HG03025 (cell line): ENCODE measurements around the gene TRIM72.
"Not testable (repeated sequence)": the region's sequence is repeated elsewhere in the genome, so short reads cannot be mapped to it uniquely, and the experiment has no call there.

Experiments used
- ATAC-seq: cut with Tn5 transposase; IDR thresholded peaks from one replicate; pipeline ENCODE4 v1.9.1; 2021; ENCODE audit warnings: mild to moderate bottlenecking, moderate library complexity; ENCODE audit not compliant: unreplicated experiment, low FRiP score

The TRIM72 gene

DNA sequence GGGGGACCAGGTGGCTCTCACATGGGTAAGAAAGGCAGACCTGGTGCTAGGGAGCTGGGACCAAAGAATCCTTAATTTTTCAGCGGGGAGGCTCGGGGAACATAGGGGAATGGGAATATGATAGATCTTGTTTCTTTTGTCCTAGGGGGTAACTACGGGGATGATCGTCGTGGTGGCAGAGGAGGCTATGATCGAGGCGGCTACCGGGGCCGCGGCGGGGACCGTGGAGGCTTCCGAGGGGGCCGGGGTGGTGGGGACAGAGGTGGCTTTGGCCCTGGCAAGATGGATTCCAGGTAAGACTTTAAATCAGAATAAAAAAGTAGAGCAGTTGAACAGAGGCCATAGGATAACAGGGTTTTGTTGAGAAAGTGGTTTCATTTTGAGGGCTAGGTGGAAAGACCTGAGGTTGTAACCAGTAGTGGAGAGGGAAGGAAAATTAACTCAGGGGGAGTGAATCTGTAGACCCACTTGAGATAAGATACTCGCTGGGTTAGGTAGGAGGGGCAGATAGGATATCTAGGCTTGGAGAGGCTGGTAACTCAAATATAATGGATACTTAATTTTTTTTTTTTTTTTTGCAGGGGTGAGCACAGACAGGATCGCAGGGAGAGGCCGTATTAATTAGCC is 23.0 kb upstream of the TRIM72 start:
- no peak for ATAC-seq

DNA sequence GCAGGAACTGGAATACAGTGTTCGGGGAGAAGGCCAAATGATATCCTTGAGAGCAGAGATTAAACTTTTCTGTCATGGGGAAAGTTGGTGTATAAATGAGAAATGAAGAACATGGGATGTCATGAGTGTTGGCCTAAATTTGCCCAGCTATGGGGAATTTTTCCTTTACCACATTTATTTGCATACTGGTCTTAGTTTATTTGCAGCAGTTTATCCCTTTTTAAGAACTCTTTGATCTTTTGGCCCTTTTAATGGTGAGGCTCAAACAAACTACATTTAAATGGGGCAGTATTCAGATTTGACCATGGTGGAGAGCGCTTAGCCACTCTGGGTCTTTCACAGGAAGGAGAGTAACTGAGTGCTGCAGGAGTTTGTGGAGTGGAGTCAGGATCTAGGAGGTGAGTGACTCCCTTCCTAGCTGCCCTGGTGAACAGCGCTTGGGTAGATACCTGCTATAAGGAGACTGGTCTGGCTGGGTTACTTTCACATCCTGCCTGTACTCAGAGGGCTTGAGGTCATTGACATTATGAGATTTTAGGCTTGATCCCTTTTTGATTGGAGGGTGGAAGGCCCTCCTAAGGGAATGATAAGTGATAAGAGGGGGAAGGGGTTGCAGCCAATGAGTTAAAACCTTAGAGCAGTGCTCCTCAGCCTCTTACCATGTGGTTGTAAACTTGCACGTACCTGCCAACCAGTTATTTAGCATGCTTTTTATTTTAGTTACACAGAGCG is 22.1 kb upstream of the TRIM72 start:
- ATAC-seq, result no peak

DNA sequence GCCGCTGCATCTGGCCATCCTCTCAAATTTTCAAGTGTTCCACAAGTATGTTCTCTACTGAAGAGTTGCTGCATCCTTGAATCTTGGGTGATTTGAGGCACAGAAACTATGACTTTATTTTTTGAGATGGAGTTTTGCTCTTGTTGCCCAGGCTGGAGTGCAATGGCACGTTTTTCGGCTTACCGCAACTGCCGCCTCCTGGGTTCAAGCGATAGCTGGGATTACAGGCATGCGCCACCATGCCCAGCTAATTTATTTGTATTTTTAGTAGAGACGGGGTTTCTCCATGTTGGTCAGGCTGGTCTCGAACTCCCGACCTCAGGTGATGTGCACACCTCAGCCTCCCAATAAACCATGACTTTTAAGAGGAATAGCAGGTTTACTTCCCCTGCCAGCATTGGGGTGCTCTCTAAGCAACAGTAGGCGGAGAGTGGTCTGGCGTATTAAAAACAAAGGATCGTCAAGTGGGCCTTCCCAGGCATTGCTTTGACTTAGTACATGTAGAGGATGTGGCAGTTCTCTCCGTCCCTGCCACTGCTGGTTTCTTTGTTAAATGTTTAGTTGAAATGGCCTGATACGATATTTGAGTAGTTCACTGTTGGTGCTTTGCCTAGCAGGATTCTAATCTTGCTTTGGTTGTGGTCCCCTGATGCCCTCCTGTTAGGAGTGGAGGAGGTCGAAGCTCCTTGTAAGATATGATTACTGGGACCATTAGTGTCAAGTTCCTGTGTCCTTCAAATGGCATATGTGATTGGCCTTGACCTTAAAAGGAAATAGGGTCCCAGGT is 20.9 kb upstream of the TRIM72 start:
- ATAC-seq, result no peak

- ATAC-seq, result no peak
Measured at GRCh38 chr16:31193874-31194273, 20.0 kb upstream of the TRIM72 start.

DNA sequence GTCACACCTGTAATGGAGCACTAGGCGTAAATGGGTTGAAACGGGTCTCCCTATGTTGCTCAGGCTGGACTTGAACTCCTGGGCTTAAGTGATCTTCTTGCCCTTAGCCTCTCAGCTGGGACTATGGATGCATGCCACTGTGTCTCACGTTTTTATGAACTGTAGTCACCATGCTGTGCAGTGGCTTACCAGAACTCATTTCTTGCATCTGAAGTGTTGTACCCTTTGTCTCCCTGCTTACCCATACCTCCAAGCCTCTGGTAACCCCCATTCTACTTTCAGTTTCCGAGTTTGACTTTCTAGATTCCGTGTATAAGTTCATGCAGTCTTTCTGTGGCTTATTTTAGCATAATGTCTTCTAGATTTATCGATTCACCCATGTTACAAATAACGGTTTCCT is 19.0 kb upstream of the TRIM72 start:
- ATAC-seq, result no peak

DNA sequence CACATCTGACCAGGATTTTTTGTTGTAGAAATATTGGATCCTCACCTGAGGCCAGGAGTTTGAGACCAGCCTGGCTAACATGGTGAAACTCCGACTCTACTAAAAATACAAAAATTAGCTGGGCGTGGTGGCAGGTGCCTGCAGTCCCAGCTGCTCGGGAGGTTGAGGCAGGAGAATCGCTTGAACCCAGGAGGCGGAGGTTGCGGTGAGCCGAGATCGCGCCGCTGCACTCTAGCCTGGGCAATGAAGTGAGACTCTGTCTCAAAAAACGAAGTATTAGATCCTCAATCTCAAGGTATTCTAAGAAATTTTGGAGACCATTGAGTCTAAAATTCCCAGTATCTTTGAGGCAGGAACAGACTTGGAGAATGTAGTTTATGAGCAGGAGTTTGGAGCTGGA is 18.1 kb upstream of the TRIM72 start:
- ATAC-seq, result not testable (repeated sequence)

DNA sequence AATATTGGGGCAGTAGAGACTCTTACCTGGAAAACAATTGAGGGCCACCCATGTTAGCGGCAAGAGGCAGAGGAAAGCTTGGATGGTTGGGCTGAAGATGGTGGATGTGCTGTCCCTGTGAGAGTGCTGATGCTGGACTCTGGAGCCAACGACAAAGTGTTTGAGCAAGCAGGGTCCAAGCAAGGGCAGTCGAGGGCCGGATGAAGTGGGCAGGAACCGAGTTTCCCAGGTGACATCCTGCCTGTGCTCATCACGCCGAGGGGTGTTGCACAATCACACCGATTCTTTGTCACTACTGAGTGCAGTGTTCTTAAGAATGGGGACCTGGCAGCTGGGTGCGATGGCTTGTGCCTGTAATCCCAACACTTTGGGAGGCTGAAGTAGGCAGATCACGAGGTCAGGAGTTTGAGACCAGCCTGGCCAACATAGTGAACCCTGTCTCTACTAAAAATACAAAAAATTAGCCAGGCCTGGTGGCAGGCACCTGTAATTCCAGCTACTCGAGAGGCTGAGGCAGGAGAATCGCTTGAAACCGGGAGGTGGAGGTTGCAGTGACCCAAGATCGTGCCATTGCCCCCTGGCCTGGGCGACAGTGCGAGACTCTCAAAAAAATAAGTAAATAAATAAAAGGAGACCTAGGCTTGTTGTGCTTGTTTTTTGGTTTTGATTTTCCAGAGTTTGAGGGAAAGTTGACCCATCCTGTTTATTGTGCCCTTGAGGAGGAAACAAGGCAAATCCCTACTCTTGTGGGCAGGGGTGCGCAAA is 17.4 kb upstream of the TRIM72 start:
- ATAC-seq, result no peak

- no peak for ATAC-seq
Measured at GRCh38 chr16:31198207-31198882, 15.6 kb upstream of the TRIM72 start.

- ATAC-seq, result no peak
Measured at GRCh38 chr16:31199430-31200041, 14.4 kb upstream of the TRIM72 start.

DNA sequence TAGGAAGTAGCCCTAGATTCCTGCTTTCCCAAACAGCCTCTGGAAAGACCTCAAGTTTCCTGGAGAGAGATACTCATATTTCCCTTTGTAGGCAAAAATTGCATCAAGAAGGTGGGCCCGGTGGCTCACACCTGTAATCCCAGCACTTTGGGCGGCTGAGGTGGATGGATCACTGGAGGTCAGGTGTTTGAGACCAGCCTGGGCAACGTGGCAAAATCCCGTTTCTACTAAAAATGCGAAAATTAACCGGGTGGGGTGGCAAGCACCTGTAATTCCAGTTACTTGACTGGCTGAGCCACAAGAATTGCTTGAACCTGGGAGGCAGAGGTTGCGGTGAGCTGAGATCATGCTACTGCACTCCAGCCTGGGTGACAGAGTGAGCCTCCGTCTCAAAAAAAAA is 13.8 kb upstream of the TRIM72 start:
- not testable (repeated sequence) for ATAC-seq

DNA sequence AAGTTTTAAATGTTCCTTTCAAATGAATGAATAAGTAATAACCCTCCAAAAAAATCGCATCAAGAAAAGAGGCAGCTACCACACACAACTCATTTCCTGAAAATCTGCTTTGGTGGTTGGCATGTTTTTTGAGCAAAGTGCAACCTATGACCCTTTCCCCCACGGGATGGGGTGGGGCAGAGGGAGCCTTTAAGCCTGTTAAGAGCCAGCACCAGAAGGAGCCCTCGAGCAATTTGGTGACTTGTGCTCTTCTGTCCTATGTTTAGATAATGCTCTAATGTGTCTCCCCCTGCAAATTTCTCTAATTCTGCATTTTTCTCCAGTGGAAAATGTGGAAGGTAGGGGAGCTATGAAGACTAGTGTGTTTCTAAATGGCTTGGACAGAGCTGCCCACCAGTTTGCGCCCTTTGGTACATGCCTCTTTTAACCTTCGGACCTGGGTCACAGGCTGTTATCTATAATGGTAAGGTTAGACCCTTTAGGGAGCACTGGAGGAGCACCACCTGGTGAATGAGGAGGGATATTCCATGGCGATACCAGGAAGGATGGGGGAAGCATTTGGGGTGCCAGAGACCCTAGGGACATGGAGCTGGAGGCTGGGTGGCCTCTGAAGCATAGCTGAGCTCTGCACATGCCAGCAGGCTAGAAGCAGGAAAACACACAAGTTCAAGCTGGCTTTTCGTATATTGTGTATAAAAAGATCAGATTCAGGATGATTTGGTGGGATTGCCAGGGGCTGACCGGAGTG is 12.9 kb upstream of the TRIM72 start:
- no peak for ATAC-seq

GRCh38 chr16:31201582-31202413 is 12.1 kb upstream of the TRIM72 start:
- peak; percentile 43 for ATAC-seq

DNA sequence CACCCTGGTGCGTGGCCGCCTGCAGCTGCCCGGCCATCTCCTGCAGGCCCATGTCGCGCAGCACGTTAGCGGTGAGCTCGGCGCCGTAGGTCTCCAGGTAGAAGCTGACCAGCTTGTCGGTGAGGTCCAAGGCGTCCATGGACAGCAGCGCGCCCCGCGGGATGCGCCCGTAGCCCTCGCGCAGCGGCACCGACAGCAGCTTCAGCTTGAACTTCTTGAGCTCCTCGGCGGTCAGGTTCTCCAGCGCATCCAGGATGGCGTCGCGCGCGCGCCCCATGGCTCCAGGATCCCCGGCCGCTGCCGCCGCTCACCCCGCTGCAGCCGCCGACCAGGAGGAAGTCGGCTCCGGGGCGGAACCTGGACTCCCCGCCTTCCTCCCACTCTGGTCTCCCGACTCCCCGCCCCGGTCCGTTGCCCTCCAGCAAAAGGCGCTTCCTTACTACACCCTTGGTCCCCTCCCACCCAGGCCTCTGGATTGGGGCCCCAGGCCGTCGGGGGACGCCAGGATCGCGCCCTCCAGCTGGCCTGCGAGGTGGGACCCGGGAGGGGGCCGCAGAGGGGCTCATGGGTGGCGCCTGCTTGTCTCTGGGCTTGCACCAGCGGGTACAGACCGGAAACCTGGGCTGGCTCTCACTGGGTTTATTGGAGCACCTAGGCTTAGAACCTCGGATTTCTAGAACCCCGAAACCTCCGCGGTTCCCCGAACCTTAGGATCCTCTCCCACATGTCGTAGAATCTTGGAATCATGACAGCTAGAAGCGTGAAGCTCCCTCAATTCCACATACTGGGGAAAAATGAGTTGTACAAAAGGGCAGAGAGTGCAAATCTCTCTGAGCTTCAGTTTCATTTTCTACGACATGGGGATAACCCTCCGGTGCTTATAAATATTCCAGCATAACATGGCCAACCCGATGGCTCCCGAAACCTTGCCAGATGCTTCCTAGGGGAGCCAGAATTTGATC is 11.2 kb upstream of the TRIM72 start, which contains the start of gene PYCARD:
Gene PYCARD (minus strand): TSS at position 347 of the 962 bp plus-strand sequence. CDS start 70 bp downstream, at position 277.
- peak; percentile 33 for ATAC-seq

DNA sequence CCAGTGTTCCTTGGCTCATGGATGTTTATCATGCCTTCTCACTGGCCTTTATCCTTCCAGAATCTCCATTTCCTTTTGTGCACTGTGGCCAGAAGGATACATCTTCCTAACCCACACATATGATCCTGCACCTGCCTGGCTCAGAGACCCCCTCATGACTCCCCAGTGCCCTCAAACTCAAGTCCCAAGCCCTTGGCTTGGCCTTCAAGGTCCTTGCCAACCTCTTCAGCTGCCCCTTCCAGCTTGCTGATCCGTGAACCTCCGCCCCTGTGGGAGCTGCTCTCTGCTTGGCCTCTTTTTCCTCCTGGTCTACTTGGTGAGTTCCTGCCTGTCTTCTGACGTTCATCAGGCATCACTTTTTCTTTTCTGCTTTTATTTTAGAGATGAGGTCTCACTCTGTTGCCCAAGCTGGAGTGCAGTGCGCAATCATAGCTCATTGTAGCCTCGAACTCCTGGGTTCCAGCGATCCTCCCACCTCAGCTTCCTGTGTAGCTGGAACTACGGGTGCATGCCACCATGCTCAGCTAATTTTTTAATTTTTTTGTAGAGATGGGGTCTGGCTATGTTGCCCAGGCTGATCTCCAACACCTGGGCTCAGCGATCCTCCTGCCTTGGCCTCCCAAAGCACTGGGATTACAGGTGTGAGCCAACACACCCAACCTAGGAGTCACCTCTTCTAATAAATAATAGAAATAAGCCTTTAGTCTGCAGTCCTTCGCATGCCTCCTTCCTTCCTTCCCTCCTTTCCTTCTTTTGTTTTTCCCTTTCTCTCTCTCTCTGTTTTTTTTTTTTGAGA is 8.8 kb upstream of the TRIM72 start:
- ATAC-seq, result no peak

GRCh38 chr16:31206776-31207175 is 7.1 kb upstream of the TRIM72 start:
- ATAC-seq, result no peak

DNA sequence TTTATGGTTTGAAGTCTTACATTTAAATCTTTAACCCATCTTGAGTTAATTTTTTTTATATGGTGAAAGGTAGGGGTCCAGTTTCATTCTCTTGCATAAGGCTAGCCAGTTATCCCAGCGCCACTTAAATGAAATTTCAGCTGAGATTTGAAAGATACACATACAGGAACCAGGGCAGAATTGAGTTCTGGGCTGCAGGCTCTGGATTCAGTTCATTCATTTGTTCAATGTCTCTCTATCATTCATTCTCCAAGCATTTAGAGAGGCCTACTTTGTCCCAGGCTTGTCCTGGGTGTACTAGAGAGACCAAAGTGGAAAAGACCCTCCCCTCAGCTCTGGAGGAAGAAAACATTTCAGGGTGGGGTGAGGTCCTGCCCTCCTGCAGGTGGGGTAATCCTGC is 577 bp upstream of the TRIM72 start:
- ATAC-seq, result no peak
